GM04504 (cell line): Measurements from ENCODE around the gene ALKBH5.

ENCODE experiments used
- DNase-seq: peaks from one replicate; pipeline ENCODE4 v3.0.0-alpha.2; 2012; ENCODE audit warnings: low read depth

The ALKBH5 gene

GRCh38 chr17:18158022-18158600 lies 25.5 kb upstream of the ALKBH5 start:
- DNase-seq: peak; percentile 56

DNA sequence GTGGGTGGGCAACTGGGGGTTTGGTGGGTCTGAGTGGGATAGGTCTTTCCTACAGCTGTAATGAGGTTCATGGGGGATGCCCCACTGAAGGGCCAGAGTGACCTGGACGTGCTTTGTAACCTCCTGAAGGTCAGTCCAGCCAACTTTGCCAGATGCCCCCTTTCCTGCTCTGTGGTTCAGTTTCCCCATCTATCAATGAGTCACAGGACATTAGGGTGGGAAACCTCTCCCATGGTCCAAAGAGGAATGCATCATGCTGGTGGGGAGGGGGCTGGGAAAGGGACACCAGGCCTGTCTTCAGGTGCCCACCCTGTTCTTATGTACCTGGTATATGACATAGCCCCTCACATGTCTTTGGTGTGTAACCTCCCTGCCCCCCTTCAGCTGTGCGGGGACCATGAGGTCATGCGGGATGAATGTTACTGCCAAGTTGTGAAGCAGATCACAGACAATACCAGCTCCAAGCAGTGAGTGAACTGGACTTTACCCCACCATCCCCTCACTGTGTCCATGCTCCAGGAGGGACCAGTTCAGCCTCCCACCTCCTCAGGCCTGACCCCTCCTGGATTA lies 24.0 kb upstream of the ALKBH5 start:
- DNase-seq: no peak

GRCh38 chr17:18160128-18160856 lies 23.3 kb upstream of the ALKBH5 start:
- no peak for DNase-seq

DNA sequence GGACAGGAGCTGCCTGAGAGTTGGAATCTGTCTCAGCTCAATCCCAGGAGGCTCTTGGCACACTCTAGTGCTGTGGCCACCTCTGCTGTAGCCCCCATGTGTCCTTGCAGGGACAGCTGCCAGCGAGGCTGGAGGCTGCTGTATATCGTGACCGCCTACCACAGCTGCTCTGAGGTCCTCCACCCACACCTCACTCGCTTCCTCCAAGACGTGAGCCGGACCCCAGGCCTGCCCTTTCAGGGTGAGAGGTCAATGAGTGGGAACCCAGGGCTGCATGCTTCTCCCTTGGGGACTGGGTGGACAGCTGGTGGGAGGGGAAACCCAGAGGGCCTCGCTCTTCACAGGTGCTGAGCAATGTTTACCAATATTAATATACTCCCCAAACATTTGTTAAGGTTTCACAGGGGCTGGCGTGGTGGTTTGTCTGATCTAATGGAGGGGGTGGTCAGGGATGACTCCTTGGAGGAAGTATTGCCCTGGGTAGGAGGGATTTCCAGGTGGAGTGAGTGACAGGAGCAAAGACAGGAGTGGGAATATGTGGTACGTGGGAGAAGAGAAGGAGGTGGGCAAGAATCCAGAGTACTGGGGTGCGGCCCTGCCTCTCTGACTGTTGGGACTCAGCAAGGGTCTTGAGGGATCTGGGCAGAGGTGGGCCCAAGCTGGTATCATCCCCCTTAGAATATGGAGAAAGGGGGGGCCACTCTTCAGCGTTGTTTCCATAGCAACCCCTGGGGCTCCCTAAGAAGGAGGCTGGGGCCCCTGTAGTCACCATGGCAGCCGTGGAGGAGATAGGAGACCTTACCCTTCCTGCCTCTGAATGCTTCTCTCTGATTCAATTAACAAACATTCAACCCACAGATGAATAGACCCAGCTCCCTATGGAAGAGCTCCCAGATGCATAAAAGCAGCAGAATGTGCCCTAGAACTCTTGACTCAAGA lies 22.2 kb upstream of the ALKBH5 start:
- no peak for DNase-seq

DNA sequence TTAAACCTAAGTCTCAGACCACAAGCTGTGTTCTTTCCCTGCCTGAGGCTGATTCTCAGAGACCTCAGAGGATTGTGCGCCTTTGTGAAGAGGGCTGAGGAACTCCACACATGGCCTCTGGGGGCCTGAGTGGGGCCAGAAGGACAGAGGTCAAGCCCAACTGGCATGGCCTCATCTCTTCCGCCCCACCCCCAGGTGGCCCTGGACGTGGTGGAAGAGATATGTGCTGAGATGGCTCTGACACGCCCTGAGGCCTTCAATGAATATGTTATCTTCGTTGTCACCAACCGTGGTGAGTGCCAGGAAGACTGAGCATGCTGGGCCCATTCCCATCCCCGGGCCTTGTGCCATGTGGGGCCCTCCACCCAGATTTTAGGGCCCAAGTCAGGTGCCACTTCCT lies 20.1 kb upstream of the ALKBH5 start:
- no peak for DNase-seq

GRCh38 chr17:18166894-18167293 lies 16.7 kb upstream of the ALKBH5 start:
- DNase-seq: no peak

- no peak for DNase-seq
Measured at GRCh38 chr17:18167421-18167820, 16.2 kb upstream of the ALKBH5 start.

- DNase-seq: no peak
Measured at GRCh38 chr17:18172531-18173278, 10.9 kb upstream of the ALKBH5 start.

DNA sequence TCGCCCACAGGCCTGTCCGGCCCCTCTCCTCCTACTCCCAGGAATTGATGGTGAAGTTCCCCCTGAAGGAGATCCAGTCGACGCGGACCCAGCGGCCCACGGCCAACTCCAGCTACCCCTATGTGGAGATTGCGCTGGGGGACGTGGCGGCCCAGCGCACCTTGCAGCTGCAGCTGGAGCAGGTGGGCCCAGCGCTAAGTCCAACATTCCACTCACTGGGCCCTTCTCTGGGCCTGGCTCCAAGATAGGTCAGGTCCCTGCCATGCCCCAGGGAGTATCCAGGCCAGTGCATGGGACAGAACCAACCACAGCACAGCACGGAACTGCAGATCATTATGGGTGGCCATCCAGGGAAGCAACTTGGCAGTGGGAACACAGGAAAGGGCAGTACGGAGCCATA lies 9.9 kb upstream of the ALKBH5 start:
- no peak for DNase-seq

DNA sequence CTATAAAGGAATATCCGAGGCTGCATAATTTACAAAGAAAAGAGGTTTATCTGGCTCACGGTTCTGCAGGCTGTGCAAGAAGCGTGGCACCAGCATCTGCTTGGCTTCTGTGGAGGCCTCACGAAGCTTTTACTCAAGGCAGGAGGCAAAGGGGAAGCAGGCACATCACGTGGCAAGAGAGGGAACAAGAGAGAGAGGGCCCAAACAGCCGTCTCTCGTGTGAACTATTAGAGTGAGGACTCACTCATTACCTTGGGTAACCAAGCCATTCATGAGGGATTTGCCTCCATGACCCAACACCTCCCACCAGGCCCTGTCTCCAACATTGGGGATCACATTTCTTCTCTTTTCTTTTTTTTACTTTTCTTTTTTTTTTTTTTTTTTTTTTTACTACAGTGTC lies 7.5 kb upstream of the ALKBH5 start:
- no peak for DNase-seq

- DNase-seq: no peak
Measured at GRCh38 chr17:18177133-18177532, 6.5 kb upstream of the ALKBH5 start.

GRCh38 chr17:18177722-18178121 lies 5.9 kb upstream of the ALKBH5 start:
- no peak for DNase-seq

- DNase-seq: no peak
Measured at GRCh38 chr17:18179196-18179595, 4.4 kb upstream of the ALKBH5 start.

- DNase-seq: no peak
Measured at GRCh38 chr17:18179804-18180203, 3.8 kb upstream of the ALKBH5 start.

DNA sequence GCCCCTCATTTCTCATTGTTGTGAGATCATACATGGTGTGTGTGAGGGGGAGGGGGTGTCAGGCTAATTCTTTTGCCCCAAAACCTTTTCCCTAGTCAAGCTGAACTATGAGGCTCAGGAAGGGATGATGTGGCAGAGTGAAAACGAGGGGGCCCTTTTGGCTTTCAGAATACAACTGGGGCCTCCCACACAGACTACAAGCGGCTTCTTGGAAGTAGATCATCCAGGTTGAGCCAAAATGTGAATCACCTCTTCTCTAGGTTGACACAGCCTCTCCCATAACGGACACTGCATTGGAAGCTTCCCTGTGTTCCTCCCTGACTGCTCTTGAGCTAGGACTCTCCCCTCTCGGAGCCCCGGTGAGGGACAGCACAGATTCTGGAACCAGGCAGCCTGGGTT lies 2.3 kb upstream of the ALKBH5 start:
- DNase-seq: no peak

- no peak for DNase-seq
Measured at GRCh38 chr17:18182110-18182977, 1.3 kb upstream of the ALKBH5 start.

GRCh38 chr17:18182978-18183333 lies 672 bp upstream of the ALKBH5 start:
- DNase-seq: no peak

GRCh38 chr17:18184143-18185031 lies 759 bp downstream of the ALKBH5 start:
- no peak for DNase-seq

- no peak for DNase-seq
Measured at GRCh38 chr17:18185391-18185790, 1.8 kb downstream of the ALKBH5 start.
